Liver (tissue), 9 donors: Measurements from ENCODE around the gene PPP4R3A. TPM values are rescaled to one million over a fixed set of nuclear protein-coding genes. Genes with fewer than 3 reads are reported as not detected.
A peak's percentile ranks its signal among the peaks of the same experiment; 100 is the strongest.

ENCODE experiments used
- DNase-seq: peaks from one replicate; pipeline ENCODE4 v3.0.0-alpha.2; 2017; ENCODE audit warnings: low spot score
- H3K27ac ChIP-seq, 2 donors: one replicate each; pipeline ENCODE4 v1.7.0; 2013; ENCODE audit warnings: inconsistent platforms in 2 of 2, low read length in 2 of 2, control low read depth in 1 of 2, low read depth in 1 of 2, mild to moderate bottlenecking in 1 of 2
- H3K27me3 ChIP-seq, 4 donors: one replicate each; pipeline versions ENCODE4 v1.6.1 to v1.7.0; 2013; ENCODE audit warnings: low read length in 3 of 4, inconsistent platforms in 1 of 4, mild to moderate bottlenecking in 1 of 4, moderate library complexity in 1 of 4; ENCODE audit not compliant: control insufficient read depth in 4 of 4, insufficient read depth in 4 of 4
- H3K36me3 ChIP-seq, 4 donors: one replicate each; pipeline versions ENCODE4 v1.6.1 to v1.7.0; 2013; ENCODE audit warnings: low read length in 3 of 4, mild to moderate bottlenecking in 3 of 4, low read depth in 1 of 4, moderate library complexity in 1 of 4; ENCODE audit not compliant: control insufficient read depth in 4 of 4, insufficient read depth in 3 of 4
- H3K4me1 ChIP-seq, 4 donors: one replicate each; pipeline versions ENCODE4 v1.6.1 to v1.7.0; 2013; ENCODE audit warnings: low read length in 3 of 4, mild to moderate bottlenecking in 3 of 4, moderate library complexity in 1 of 4; ENCODE audit not compliant: control insufficient read depth in 4 of 4, insufficient read depth in 4 of 4
- H3K4me3 ChIP-seq, 3 donors: one replicate each; pipeline versions ENCODE4 v1.6.1 to v1.7.0; 2013; ENCODE audit warnings: low read length in 3 of 3, control low read depth in 1 of 3, low read depth in 1 of 3, mild to moderate bottlenecking in 1 of 3
- H3K9ac ChIP-seq, 2 donors: one replicate each; pipeline ENCODE4 v1.7.0; 2013; ENCODE audit warnings: low read length in 2 of 2, mild to moderate bottlenecking in 2 of 2, moderate library complexity in 2 of 2, control low read depth in 1 of 2, low read depth in 1 of 2
- H3K9me3 ChIP-seq, 4 donors: one replicate each; pipeline versions ENCODE4 v1.6.1 to v1.7.0; 2013; ENCODE audit warnings: low read length in 3 of 4; ENCODE audit not compliant: control insufficient read depth in 4 of 4
- ATF3 ChIP-seq: IDR thresholded peaks from 2 replicates; pipeline ENCODE4 v1.6.1; 2016; ENCODE audit warnings: antibody characterized with exemption
- EGR1 ChIP-seq, 2 donors: IDR thresholded peaks; 2 replicates each; pipeline ENCODE4 v1.6.1; 2016 to 2018; ENCODE audit warnings: antibody characterized with exemption in 2 of 2, low read depth in 2 of 2
- FOXA1 ChIP-seq: IDR thresholded peaks from 2 replicates; pipeline ENCODE4 v1.6.1; 2016; ENCODE audit warnings: antibody characterized with exemption
- FOXA2 ChIP-seq: IDR thresholded peaks from 2 replicates; pipeline ENCODE4 v1.6.1; 2016; ENCODE audit warnings: antibody characterized with exemption
- GABPA ChIP-seq, 2 donors: IDR thresholded peaks in 1 of 2; conservative IDR thresholded peaks in 1 of 2; 2 replicates each; pipeline ENCODE4 v1.6.1; 2016; ENCODE audit warnings: antibody characterized with exemption in 2 of 2, mild to moderate bottlenecking in 1 of 2, moderate library complexity in 1 of 2
- HNF4A ChIP-seq, 2 donors: conservative IDR thresholded peaks; 2 replicates each; pipeline ENCODE4 v1.6.1; 2016; ENCODE audit warnings: antibody characterized with exemption in 2 of 2, mild to moderate bottlenecking in 2 of 2
- HNF4G ChIP-seq: IDR thresholded peaks from 2 replicates; pipeline ENCODE4 v1.6.1; 2016; ENCODE audit warnings: antibody characterized with exemption
- JUND ChIP-seq, 2 donors: IDR thresholded peaks; 2 replicates each; pipeline ENCODE4 v1.6.1; 2016; ENCODE audit warnings: antibody characterized with exemption in 2 of 2
- MAX ChIP-seq: IDR thresholded peaks from 2 replicates; pipeline ENCODE4 v1.6.1; 2016; ENCODE audit warnings: antibody characterized with exemption
- NR2F2 ChIP-seq: IDR thresholded peaks from 2 replicates; pipeline ENCODE4 v1.6.1; 2016; ENCODE audit warnings: antibody characterized with exemption
- RAD21 ChIP-seq, 2 donors: IDR thresholded peaks; 2 replicates each; pipeline ENCODE4 v1.6.1; 2016; ENCODE audit warnings: antibody characterized with exemption in 2 of 2, mild to moderate bottlenecking in 2 of 2
- REST ChIP-seq: IDR thresholded peaks from 2 replicates; pipeline ENCODE4 v1.6.1; 2016; ENCODE audit warnings: antibody characterized with exemption, mild to moderate bottlenecking
- RXRA ChIP-seq, 2 donors: IDR thresholded peaks; 2 replicates each; pipeline ENCODE4 v1.6.1; 2017 to 2018; ENCODE audit warnings: antibody characterized with exemption in 2 of 2, mild to moderate bottlenecking in 1 of 2
- SP1 ChIP-seq: IDR thresholded peaks from 2 replicates; pipeline ENCODE4 v1.6.1; 2018; ENCODE audit warnings: antibody characterized with exemption, mild to moderate bottlenecking
- YY1 ChIP-seq: IDR thresholded peaks from 2 replicates; pipeline ENCODE4 v1.6.1; 2016; ENCODE audit warnings: antibody characterized with exemption, mild to moderate bottlenecking
- ZBTB33 ChIP-seq: IDR thresholded peaks from 2 replicates; pipeline ENCODE4 v1.6.1; 2016; ENCODE audit warnings: antibody characterized with exemption
- WGBS: extraction: QIAGEN DNeasy Blood & Tissue Kit; methylation state at CpG from one replicate; pipeline ENCODE4 v1.1.7; 2013; 5-methylcytosine and 5-hydroxymethylcytosine counted together
- polyA plus RNA-seq, 2 donors: library from polyadenylated mRNA; stranded (reverse) in 1 of 2; unstranded in 1 of 2; fragments of 200-250 nt in 1 of 2; fragments of >200 nt in 1 of 2; fragmentation: Nextera tagmentation in 1 of 2; extraction: Ambion mirVana in 1 of 2; gene quantifications; one replicate each; pipeline versions ENCODE4 v1.2.1 to v1.2.3, GENCODE V29; 2013 to 2015
- total RNA-seq, 2 donors: library from RNA; depleted of rRNA; stranded (reverse); fragments of >200 nt; gene quantifications; one replicate each; pipeline ENCODE4 v1.2.3, GENCODE V29; 2014
- donor health status: healthy.
- donor health status: healthy.
- donor health status: healthy.
- donor health status: healthy.
- donor health status: healthy.

Gene PPP4R3A
- total and polyA plus RNA-seq, 4 donors = 18.7 to 63.3 (median 42.5) TPM

- TF ChIP-seq EGR1 (IDR thresholded peaks at IDR 0.05; ENCODE audit: low read depth in 2 of 2) = no peak
- TF ChIP-seq HNF4G = no peak
- no peak for TF ChIP-seq ZBTB33
- TF ChIP-seq RXRA (IDR thresholded peaks at IDR 0.05) = no peak
Observed at GRCh38 chr14:91417983-91418386, 92.1 kb downstream of the PPP4R3A start (continued).

- Histone ChIP-seq H3K27me3 (no peaks in the 10 kb centered on the region), H3K36me3 (no peaks in the 10 kb centered on the region), H3K4me1 (peaks cover 7 to 44% (median 34%) of the 10 kb centered on the region in 4 donors), H3K9ac (peak within 1 kb of the TSS; percentile 36 to 58), H3K4me3 (peak within 1 kb of the TSS; percentile 45 to 71 (median 63)), H3K9me3 (no peaks in the 10 kb centered on the region), H3K27ac (peak within 1 kb of the TSS; percentile 69 to 70)
- TF ChIP-seq RXRA (IDR thresholded peaks at IDR 0.05) (no peak), MAX (no peak), NR2F2 (no peak), FOXA1 (no peak), ZBTB33 (no peak), YY1 (no peak), HNF4A (conservative IDR thresholded peaks at IDR 0.05) (no peak), GABPA (IDR thresholded peaks at IDR 0.05 in 1 of 2, conservative IDR thresholded peaks at IDR 0.05 in 1 of 2) (no peak)
- peak; percentile 67 for DNase-seq
- WGBS = 2% methylated on average over 103 of the region's 103 CpGs
Observed at GRCh38 chr14:91417120-91417982, 92.8 kb downstream of the PPP4R3A start, which contains the start of gene CCDC88C. Gene CCDC88C (minus strand): TSS chr14:91417820. CDS start chr14:91417690, 130 bp downstream.

- WGBS = 28% methylated on average over 19 of the region's 19 CpGs
- no peaks in the 10 kb centered on the region for H3K36me3 ChIP-seq
- peak overlapping the region; percentile 69 to 70 for H3K27ac ChIP-seq
- DNase-seq = peak; percentile 57
- H3K27me3 ChIP-seq = no peaks in the 10 kb centered on the region
- TF ChIP-seq EGR1 (IDR thresholded peaks at IDR 0.05; ENCODE audit: low read depth in 2 of 2) = no peak
- TF ChIP-seq SP1 = no peak
- TF ChIP-seq RAD21 (IDR thresholded peaks at IDR 0.05) = no peak
- TF ChIP-seq MAX = no peak
- TF ChIP-seq HNF4A (conservative IDR thresholded peaks at IDR 0.05) = no peak
- TF ChIP-seq ATF3 = no peak
- no peak for TF ChIP-seq JUND (IDR thresholded peaks at IDR 0.05)
- TF ChIP-seq REST = no peak
- no peak for TF ChIP-seq YY1
- TF ChIP-seq HNF4G = no peak
- no peak for TF ChIP-seq FOXA2
- TF ChIP-seq FOXA1 = no peak
- peak overlapping the region; percentile 45 to 71 (median 63) for H3K4me3 ChIP-seq
- H3K4me1 ChIP-seq = peaks cover 7 to 44% (median 34%) of the 10 kb centered on the region in 4 donors
- H3K9me3 ChIP-seq = no peaks in the 10 kb centered on the region
- peak overlapping the region; percentile 36 to 58 for H3K9ac ChIP-seq
Observed at GRCh38 chr14:91416744-91417119, 93.4 kb downstream of the PPP4R3A start.
